Mucosa of gallbladder (tissue), 1 donor: Measurements from ENCODE around the gene COL25A1. TPM values are rescaled to one million over a fixed set of nuclear protein-coding genes. Genes with fewer than 3 reads are reported as not detected.
"Not testable (repeated sequence)": the region's sequence is repeated elsewhere in the genome, so short reads cannot be mapped to it uniquely, and the experiment has no call there.

Experiments used
- DNase-seq: peaks from one replicate; pipeline ENCODE4 v3.0.0-alpha.2; 2020; ENCODE audit warnings: low spot score
- total RNA-seq: library from RNA; stranded (reverse); gene quantifications from one replicate; pipeline ENCODE4 v1.2.1, GENCODE V29; 2021
- donor health status: DM: no; HTN: no; CAD: no.

The COL25A1 gene
- total RNA-seq, 1 donor from 2014 or later, result 0.55 TPM

- no peak for DNase-seq
Measured at GRCh38 chr4:108954880-108955279, 347.6 kb downstream of the COL25A1 start.

GRCh38 chr4:108953941-108954340 lies 348.5 kb downstream of the COL25A1 start:
- DNase-seq, result no peak

DNA sequence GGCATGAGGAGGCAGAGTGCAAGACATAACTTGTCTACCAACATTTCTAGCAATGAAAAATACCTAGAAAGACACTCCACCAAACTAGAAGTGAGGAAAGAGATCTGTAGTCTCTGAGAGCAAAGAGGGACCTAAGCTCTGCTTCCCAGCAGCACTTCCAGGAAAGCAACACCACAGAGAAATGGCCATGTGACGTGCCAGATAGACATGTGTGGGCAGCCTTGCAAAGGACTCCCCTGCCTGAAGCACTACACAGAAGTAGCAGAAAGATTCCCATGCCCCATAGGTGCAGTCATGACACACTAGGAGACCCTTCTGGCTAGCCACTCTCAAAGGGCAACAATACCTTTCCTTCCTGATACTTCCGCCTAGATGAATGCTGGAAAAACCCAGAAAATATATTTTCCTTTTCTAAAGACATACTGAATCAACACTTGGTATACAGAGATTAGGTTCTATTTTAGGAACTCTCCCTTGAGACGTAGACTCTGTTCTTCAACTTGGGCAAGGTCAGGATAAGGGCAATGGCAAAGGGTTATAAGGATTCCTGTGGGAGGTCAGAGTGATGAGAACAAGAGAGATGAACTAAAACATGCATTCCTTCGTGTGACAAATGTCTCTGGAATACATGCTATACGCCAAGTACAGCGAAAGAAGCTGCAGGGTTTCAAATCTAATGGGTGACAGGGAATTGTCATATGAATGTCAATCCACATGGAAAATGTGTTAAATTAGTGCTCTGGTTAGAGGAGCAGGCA lies 352.1 kb downstream of the COL25A1 start:
- no peak for DNase-seq

- no peak for DNase-seq
Measured at GRCh38 chr4:108947526-108947925, 354.9 kb downstream of the COL25A1 start.

DNA sequence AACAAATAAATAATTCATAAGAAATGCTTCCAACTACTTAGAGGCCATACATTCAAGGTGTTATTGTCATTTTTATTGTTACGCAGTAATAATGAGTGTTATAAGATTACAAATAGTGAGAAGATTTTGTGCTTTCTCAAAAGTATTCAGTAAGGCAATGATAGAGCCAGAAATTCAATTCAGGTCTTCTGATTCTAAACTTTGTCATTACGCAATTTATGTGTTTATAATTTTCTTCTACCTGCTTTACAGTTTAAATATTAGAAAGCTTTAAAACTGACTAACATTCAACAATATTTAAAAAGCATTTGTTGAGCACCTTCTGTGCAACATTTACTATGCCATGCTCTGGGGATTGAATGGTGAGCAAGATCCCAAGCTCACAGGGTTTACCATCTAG lies 356.2 kb downstream of the COL25A1 start:
- no peak for DNase-seq

DNA sequence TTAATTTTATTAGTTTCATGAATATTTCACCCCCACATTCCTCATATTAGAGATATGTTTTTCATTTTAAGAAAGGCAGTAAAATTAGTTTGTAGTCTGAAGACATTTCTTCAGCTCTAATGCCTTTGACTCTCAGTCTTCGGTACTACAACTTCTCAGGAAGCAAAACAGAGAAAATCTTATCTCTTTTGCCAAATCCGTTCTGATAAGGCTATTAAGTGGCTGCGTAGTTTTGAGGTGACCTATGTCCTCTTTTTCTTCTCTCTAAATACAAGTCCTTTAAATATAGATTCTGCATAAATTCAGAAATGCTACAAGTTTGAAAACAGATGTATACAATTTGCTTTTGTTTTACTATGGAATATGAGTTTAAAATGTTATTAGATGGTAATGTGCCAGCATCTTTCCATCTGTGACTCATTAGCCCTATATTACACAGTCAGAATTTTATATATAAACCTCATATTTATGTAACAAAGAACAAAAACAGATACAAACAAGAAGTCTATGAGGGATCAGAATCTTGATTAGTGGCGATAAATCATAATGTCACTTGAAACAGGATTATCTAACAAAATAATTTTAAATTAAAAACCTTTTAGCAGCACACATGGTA lies 358.4 kb downstream of the COL25A1 start:
- no peak for DNase-seq

DNA sequence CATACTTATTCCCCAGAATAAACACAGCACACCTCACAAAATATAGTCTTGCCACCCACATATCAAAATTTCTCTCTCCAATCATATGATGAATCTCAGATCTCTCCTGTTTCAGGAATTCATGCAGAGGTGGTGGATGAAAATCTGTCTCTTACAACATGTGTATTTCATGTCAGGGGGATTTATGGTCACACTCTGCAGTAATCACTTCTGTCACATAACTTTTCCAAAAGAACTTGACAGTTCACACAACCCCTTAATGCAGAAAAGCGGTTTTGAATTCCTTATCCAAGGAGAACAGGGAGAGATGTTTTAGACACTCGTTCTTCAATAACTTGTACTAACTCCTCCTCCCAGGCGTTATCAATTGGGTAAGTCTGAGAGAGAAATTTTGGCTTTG lies 359.1 kb downstream of the COL25A1 start:
- no peak for DNase-seq

GRCh38 chr4:108941904-108942430 lies 360.5 kb downstream of the COL25A1 start:
- no peak for DNase-seq

GRCh38 chr4:108940634-108941033 lies 361.8 kb downstream of the COL25A1 start:
- DNase-seq, result no peak

GRCh38 chr4:108940149-108940548 lies 362.3 kb downstream of the COL25A1 start:
- no peak for DNase-seq

GRCh38 chr4:108937066-108937465 lies 365.4 kb downstream of the COL25A1 start:
- no peak for DNase-seq

- not testable (repeated sequence) for DNase-seq
Measured at GRCh38 chr4:108933925-108934324, 368.5 kb downstream of the COL25A1 start.

DNA sequence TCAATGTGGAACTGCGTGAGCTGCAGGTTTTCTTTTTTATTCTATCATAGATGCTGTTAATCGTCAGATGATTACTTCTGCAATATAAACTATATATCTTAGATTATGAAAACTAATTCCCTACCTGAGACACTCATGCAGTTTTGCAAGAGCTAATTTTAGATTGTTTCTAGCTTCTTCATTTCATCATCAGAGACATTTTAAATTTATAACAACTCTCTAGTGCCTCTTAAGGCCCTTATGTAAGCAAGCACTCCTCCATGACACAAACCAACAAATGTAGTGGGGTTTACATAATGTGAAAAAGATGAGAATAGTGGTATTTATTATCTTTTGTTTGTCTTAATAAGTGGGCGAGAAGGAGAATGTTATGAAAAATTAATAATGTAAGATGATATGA lies 369.4 kb downstream of the COL25A1 start:
- no peak for DNase-seq

DNA sequence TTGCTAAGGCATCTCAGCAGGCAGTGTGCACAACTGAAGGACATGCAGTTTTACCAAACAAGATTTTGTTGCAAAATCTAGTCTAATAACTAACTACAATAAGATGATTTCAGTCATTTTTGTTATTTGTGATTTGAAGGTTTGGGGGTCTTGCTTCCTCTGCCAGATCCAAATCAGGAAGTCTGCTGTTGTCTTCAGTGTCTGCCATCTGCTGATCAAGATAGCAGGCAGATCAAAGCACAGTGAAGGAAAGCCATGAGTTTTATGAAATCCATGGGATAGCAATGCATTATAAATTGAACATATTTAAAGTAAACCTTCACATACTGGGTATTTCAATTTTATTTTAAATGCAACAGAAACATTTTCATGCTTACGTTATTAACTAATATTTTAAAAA lies 370.5 kb downstream of the COL25A1 start:
- no peak for DNase-seq

GRCh38 chr4:108930186-108930585 lies 372.3 kb downstream of the COL25A1 start:
- no peak for DNase-seq

DNA sequence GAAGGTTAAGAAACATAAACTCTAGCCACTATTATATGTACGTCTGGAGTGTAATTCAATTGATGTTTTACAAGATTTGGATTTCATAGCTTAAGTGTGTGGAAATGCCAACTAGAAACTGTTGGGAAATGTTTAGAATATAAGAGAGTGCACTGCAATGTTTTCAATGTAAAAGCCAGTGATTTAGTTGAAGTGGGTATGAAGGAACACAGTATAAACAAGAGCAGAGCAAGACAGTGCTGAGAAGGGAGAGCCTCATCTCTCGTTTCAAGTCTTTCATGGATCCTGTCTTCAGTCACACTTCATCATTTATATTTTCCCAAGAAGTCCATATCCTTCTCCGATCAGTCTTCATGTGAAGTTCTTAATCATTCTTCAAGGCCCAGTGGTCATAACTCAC lies 375.7 kb downstream of the COL25A1 start:
- DNase-seq, result no peak

DNA sequence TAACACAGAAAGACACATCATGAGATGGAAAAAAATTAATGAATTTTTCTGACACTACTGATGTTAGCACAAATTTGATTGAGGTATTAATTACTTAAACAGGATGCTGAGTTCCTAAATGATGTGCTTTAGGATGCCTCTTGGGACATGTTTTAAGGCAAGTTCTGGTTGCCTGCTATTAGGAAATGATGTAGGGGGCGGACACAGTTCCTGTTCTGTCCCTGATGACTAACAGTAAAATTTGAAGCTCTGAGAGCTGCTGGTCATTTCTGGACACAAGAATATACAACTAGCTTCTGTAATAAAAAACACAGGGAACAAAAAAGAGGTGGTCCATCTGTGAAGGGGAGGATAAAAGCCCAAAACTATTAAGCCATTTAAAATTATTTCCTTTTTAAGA lies 376.4 kb downstream of the COL25A1 start:
- DNase-seq, result no peak

- DNase-seq, result no peak
Measured at GRCh38 chr4:108922191-108922590, 380.3 kb downstream of the COL25A1 start.

- no peak for DNase-seq
Measured at GRCh38 chr4:108920395-108921087, 381.9 kb downstream of the COL25A1 start.

DNA sequence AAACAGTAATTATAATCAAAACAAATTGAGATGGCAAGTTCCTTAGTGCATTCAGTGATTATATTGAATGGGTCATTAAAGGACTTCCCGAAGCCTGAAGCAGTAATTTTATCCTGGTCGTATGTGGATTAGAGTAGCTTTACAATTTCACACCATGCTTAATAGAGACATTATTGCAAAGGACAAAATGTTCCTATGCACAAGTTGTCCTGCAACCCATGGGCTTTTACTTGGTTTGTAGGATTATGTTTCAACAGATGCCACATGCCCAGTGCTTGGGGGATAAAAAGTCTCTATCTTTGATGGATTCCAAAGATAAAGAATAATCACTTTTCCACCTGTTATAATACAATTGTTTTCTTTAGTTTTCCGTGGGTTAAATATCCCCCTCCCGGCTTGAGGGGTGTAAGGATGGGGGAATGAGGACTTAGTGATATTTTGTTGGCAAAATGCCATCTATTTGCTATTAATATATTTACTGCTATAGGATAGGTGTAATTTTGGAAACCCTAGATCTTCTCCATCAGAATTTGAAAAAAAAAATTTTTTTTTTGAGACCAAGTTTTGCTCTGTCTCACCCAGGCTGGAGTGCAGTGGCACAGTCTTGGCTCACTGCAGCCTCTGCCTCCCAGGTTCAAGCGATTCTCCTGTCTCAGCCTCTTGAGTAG lies 383.1 kb downstream of the COL25A1 start:
- no peak for DNase-seq

DNA sequence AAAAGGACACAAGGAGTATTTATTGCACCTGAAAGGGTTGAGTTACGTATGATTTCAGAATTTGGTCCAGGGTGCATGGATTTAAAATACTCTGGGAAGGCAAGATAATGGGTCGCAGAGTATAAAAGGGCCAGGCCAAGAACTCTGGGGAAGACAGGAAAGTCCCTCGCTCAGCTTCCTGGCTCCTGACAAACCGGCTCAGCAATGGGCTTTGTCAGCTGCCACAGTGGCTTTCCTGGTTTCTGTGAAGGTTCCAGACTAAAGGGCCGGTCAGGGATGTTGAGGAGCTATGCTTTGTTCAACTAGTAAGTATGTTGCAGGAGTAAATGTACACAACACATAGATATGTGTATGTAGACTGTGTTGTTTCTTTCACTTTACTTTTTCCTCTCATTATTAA lies 385.2 kb downstream of the COL25A1 start:
- DNase-seq, result no peak

DNA sequence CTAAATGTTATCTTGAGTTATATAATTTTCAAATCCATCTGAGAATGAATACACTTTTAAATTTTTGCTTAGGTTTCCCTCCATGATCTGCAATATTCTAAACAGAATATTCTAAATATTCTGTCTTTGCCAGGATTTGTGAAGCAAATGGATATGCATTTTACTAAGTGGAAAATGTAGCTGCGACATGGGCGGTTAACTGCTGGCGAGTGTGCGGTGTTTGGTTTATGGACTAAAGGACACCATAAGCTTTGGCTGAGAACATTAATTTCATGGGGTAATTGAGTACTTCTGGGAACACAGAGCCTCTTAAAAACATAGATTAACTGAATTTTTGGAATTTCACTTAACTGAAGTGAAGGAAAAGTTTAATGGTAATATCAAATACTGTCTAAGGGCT lies 385.8 kb downstream of the COL25A1 start:
- DNase-seq, result no peak
